Prostate gland (tissue), 2 donors: Measurements from ENCODE around the gene ADCY7. TPM values are rescaled to one million over a fixed set of nuclear protein-coding genes. Genes with fewer than 3 reads are reported as not detected.
"Not testable (repeated sequence)": the region's sequence is repeated elsewhere in the genome, so short reads cannot be mapped to it uniquely, and the experiment has no call there.

ENCODE experiments used
- DNase-seq: peaks from one replicate; pipeline ENCODE4 v3.0.0-alpha.2; 2019; ENCODE audit warnings: low spot score
- H3K27ac ChIP-seq, 2 donors: fragments of 200-600 bp; sonication (generic); 2 replicates each; pipeline ENCODE4 v1.5.1; 2017 to 2019
- H3K27me3 ChIP-seq: fragments of 200-600 bp; sonication (generic); replicated peaks from 2 replicates; pipeline ENCODE4 v1.5.1; 2019; ENCODE audit not compliant: insufficient read depth
- H3K36me3 ChIP-seq, 2 donors: fragments of 200-600 bp; sonication (generic); 1 replicate in 1 of 2; 2 replicates in 1 of 2; pipeline versions ENCODE4 v1.5.1 to v1.8.1; 2017 to 2019
- H3K4me1 ChIP-seq: fragments of 200-600 bp; sonication (generic); replicated peaks from 2 replicates; pipeline ENCODE4 v1.5.1; 2019
- H3K4me3 ChIP-seq, 2 donors: fragments of 200-600 bp; sonication (generic); 2 replicates each; pipeline ENCODE4 v1.5.1; 2017 to 2019
- H3K9me3 ChIP-seq: fragments of 200-600 bp; sonication (generic); 2 replicates; pipeline ENCODE4 v1.5.1; 2017
- POLR2A ChIP-seq: fragments of 450-650 bp; IDR thresholded peaks from one replicate; pipeline ENCODE4 v1.6.1; 2016; ENCODE audit warnings: antibody characterized with exemption, mild to moderate bottlenecking
- POLR2AphosphoS5 ChIP-seq: sonication (generic); formaldehyde crosslinking; IDR thresholded peaks from one replicate; pipeline ENCODE4 v1.6.1; 2017; ENCODE audit warnings: antibody characterized with exemption
- WGBS: methylation state at CpG from one replicate; pipeline ENCODE4 v1.1.5; 2018; 5-methylcytosine and 5-hydroxymethylcytosine counted together
- intact Hi-C: fragments of 100-400 bp; cut with DNase I; formaldehyde crosslinking; loops from one replicate; pipeline ENCODE4 v1.14.2; 2022
- total RNA-seq, 2 donors: library from RNA; depleted of rRNA; stranded (reverse); fragments of >200 nt; gene quantifications; one replicate each; pipeline ENCODE4 v1.1.0, GENCODE V29; 2016
- TF ChIP-seq, protein P1 (sequence below), 4 experiments: fragments of 200-600 bp in 2 of 4; fragments of 450-650 bp in 2 of 4; sonication (generic) in 2 of 4; IDR thresholded peaks; 1 replicate in 3 of 4; 2 replicates in 1 of 4; pipeline ENCODE4 v1.5.1; 2016 to 2019; ENCODE audit warnings: antibody characterized with exemption in 4 of 4, mild to moderate bottlenecking in 2 of 4, moderate library complexity in 2 of 4

The ADCY7 gene
- total RNA-seq, 2 donors from 2014 or later, result 2.0 to 10.9 TPM

DNA sequence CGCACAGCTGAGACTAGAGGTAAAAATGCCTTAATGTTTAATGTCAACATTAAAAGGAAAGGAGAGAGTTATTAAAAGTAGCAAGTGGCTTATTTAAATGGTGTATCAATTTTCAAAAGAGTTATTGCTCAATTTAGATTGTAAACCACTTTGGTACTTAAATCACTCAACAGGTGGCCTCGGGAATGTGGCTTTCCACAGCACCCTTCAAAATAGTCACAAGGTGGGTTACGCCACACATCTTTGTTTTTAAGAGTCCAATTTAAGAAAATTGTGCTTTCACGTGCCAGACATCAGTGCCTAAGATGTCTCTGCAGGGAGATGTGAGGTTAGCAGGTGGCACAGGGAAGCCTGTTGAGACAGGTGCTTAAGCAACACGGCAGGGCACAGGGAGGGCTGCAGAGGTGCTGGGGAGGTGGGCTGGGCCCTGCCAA, 27.5 kb upstream of the ADCY7 start:
- intact Hi-C loops, result no loop called here
- Histone ChIP-seq H3K4me1 (no peaks in the 10 kb centered on the region), H3K9me3 (no peaks in the 10 kb centered on the region), H3K27ac (no peak overlapping the region), H3K27me3 (no peaks in the 10 kb centered on the region), H3K36me3 (no peaks in the 10 kb centered on the region), H3K4me3 (no peak overlapping the region)
- WGBS, result 41% methylated on average over 5 of the region's 5 CpGs
- DNase-seq, result no peak
- TF ChIP-seq POLR2AphosphoS5 (no peak), POLR2A (no peak)
- TF ChIP-seq, protein P1, sequence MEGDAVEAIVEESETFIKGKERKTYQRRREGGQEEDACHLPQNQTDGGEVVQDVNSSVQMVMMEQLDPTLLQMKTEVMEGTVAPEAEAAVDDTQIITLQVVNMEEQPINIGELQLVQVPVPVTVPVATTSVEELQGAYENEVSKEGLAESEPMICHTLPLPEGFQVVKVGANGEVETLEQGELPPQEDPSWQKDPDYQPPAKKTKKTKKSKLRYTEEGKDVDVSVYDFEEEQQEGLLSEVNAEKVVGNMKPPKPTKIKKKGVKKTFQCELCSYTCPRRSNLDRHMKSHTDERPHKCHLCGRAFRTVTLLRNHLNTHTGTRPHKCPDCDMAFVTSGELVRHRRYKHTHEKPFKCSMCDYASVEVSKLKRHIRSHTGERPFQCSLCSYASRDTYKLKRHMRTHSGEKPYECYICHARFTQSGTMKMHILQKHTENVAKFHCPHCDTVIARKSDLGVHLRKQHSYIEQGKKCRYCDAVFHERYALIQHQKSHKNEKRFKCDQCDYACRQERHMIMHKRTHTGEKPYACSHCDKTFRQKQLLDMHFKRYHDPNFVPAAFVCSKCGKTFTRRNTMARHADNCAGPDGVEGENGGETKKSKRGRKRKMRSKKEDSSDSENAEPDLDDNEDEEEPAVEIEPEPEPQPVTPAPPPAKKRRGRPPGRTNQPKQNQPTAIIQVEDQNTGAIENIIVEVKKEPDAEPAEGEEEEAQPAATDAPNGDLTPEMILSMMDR (IDR thresholded peaks at IDR 0.05), result no peak

DNA sequence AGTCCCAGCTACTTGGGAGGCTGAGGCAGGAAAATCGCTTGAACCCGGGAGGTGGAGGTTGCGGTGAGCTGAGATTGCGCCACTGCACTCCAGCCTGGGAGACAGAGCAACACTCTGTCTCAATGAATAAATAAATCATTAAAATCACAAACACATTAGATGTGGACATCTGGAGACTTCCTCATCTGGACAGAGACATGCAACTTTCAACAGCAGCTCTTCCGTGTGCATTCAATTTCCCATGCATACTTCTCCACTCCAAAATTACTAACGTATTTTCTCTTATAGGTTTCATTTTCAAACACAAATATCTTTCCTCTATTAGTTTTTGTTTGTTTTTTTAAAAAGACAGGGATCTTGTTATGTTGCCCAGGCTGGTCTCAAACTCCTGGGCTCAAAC, 23.3 kb upstream of the ADCY7 start:
- WGBS, result 74% methylated on average over 6 of the region's 6 CpGs
- not testable (repeated sequence) for DNase-seq, H3K9me3 ChIP-seq, H3K4me3 ChIP-seq, H3K27me3 ChIP-seq, H3K4me1 ChIP-seq, H3K36me3 ChIP-seq, H3K27ac ChIP-seq
- intact Hi-C loops, result loop anchor here (10.0 kb wide), 1 partner anchor 112 kb away; no protein-coding TSS in a partner anchor

DNA sequence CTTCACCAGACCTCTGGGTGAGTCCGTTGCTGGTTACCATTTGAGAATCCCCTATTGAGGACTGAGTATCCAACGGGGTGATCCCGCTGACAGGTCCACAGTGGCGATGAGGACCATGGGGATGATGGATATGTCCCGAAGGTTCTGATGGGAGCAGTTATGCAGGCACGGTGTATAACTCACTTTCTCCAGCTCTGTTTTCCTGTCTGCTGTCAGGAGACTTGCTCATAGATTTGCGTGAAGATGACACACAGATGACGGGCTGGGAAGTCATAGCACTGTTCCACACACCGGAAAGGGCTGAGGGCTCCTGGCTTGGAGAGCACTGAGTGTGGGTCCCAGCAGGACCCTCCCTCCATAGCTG, 22.2 kb upstream of the ADCY7 start:
- Histone ChIP-seq H3K27ac (no peak overlapping the region), H3K4me3 (no peak overlapping the region), H3K36me3 (no peaks in the 10 kb centered on the region), H3K9me3 (no peaks in the 10 kb centered on the region), H3K27me3 (no peaks in the 10 kb centered on the region), H3K4me1 (no peaks in the 10 kb centered on the region)
- DNase-seq, result no peak
- TF ChIP-seq POLR2AphosphoS5 (no peak), POLR2A (no peak)
- TF ChIP-seq, protein P1 (IDR thresholded peaks at IDR 0.05), result no peak
- intact Hi-C loops, result loop anchor here (10.0 kb wide), 1 partner anchor 111 kb away; no protein-coding TSS in a partner anchor
- WGBS, result 89% methylated on average over 9 of the region's 9 CpGs

DNA sequence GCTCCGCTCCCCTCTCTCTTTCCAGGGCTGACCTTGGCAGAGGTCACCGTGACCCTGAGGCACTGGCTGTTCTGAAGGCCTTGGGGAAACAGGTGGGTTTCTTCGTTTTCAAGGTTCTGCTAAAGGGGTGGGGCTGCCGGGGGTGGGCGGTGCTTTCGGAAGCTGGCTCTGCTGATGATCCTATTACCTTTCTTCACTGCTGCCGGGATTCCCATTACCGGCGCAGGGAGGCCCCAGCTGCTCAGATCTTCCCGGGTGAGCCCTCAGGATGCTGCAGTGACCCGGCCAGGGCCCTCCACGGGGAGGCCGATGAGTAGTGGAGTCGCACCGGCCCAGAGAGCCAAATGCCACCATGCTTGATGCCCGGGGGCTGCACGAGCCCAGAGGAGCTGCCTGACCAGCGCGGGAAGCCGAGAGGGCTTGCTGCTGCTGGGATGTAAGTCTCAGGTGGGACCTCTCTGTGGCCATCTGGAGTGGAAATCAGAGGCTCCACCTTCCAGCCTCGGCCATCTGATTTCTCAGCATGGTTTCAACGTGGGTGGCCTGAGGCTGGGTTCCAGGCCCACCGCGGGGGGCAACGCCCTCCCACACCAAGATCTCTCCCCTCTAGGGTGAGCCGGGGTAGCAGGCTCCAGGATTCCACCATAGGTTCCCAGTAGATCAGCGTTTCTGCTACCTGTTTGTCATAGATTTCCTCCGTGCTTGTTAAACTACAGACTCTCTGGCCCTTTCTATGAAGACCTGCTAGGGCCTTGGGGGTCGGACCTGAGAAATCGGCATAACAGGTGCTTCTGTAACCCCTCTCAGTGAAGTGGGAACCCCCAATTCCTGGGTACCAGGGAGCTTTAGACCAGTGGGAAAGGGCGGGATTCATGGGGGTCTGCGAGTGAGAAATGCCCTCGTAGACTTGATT, 21.6 kb upstream of the ADCY7 start:
- TF ChIP-seq, protein P1 (IDR thresholded peaks at IDR 0.05), result no peak
- no peak for TF ChIP-seq POLR2AphosphoS5
- no peak for TF ChIP-seq POLR2A
- H3K27me3 ChIP-seq, result no peaks in the 10 kb centered on the region
- WGBS, result 33% methylated on average over 29 of the region's 33 CpGs
- H3K36me3 ChIP-seq, result no peaks in the 10 kb centered on the region
- no peaks in the 10 kb centered on the region for H3K4me1 ChIP-seq
- no peak overlapping the region for H3K27ac ChIP-seq
- H3K4me3 ChIP-seq, result no peak overlapping the region
- DNase-seq, result no peak
- H3K9me3 ChIP-seq, result no peaks in the 10 kb centered on the region
- intact Hi-C loops, result loop anchor here (10.0 kb wide), 1 partner anchor 110 kb away; no protein-coding TSS in a partner anchor

DNA sequence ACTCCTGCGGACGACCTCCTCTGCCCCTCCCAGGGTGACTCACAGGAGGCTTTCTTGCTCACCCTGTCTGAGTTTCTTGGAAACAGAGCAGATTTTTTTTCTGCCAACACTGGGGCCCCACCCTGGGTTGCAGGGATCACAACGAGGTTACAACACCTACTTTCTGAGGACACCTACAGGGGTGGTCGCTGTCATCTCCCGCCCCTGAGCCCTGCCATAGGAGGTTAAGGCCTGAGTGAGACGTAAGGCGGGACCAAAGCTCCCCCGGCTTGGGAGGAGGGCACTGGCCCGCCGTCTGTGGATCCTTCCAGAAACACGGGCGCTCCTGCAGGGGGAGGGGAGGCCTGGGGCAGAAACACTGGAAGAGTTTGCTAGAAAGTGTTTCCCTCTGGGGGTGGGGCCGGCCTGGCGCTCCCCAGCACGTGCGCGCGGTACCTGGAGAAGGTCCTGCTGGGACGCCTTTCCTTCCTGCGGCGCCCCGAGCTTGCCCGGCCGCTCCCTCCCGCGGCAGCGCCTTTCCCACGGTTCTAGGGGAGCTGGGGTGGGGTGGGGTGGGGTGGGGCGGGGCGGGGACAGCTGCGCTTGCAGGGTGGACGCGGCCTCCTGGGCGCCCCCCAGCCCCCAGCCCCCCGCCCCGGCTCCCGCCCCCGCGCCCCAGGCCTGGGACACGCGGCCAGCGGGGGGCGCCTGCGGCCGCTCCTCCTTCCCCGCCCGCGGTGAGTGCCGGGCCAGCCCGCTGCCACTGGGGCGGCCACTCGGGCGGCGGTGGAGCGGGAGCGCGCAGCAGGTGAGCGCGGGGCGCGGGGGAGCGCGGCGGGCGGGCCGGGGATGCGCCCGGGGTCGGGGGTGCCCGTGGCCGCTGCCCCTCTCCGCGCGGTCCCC, 20.7 kb upstream of the ADCY7 start:
- no peak for DNase-seq
- Histone ChIP-seq H3K27ac (no peak overlapping the region), H3K27me3 (no peaks in the 10 kb centered on the region), H3K36me3 (no peaks in the 10 kb centered on the region), H3K4me3 (peak overlapping the region; percentile 38 to 45), H3K9me3 (no peaks in the 10 kb centered on the region), H3K4me1 (no peaks in the 10 kb centered on the region)
- WGBS, result 3% methylated on average over 35 of the region's 74 CpGs
- intact Hi-C loops, result loop anchor here (10.0 kb wide), 1 partner anchor 109 kb away; no protein-coding TSS in a partner anchor
- TF ChIP-seq POLR2AphosphoS5 (no peak), POLR2A (no peak)
- TF ChIP-seq, protein P1 (IDR thresholded peaks at IDR 0.05), result peak in 2 of 4 experiments; percentile 15 to 23
